Inflammatory macrophage treated with lipopolysaccharide for 1 hour (primary cell): ENCODE measurements around the gene SYNE1.

Source experiments
- DNase-seq, 2 donors: peaks; one replicate each; pipeline ENCODE4 v3.0.0-alpha.2; 2020 to 2022

SYNE1 gene

GRCh38 chr6:152267967-152268845 is 369.0 kb downstream of the SYNE1 start:
- DNase-seq: peak; percentile 6 to 59

GRCh38 chr6:152265651-152266050 is 371.5 kb downstream of the SYNE1 start:
- no peak for DNase-seq

DNA sequence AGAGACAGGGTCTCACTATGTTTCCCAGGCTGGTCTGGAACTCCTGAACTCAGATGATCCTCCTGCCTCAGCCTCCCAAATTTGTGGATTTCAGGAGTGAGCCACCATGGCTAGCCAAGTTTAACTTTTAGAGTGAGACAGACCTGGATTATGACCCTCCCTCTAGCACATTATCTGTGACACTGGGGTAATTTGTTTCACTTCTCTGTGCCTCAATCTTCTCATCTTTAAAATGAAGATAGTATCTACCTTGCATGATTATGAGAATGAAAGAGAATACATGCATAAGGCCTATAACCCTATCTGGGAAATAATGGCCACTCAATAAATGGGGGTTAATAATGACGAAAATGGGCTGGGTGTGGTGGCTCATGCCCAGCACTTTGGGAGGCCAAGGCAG is 373.6 kb downstream of the SYNE1 start:
- DNase-seq: no peak

GRCh38 chr6:152261179-152261578 is 376.0 kb downstream of the SYNE1 start:
- no peak for DNase-seq

DNA sequence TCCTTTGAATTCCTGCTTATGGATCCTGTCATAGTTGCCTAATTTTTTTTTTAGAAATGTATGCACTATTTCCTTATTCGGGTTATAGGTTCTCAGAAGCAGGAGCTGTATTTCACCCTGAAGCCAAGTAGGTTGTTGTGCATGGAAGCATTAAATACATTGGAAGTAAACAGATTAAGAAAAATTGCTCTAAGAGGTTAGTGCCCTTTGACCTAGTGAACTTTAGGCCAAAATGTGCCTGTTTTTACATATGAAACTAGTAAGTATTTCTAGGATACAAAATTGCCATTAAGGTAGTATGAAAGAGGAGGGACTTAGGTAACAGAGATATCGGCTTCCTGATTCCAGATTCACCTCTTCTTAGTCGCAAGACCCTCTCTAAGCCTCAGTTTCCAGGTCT is 377.9 kb downstream of the SYNE1 start:
- DNase-seq: no peak

GRCh38 chr6:152257581-152257980 is 379.6 kb downstream of the SYNE1 start:
- no peak for DNase-seq

GRCh38 chr6:152250127-152250526 is 387.0 kb downstream of the SYNE1 start:
- no peak for DNase-seq

- DNase-seq: no peak
Observed at GRCh38 chr6:152248980-152249379, 388.2 kb downstream of the SYNE1 start.

DNA sequence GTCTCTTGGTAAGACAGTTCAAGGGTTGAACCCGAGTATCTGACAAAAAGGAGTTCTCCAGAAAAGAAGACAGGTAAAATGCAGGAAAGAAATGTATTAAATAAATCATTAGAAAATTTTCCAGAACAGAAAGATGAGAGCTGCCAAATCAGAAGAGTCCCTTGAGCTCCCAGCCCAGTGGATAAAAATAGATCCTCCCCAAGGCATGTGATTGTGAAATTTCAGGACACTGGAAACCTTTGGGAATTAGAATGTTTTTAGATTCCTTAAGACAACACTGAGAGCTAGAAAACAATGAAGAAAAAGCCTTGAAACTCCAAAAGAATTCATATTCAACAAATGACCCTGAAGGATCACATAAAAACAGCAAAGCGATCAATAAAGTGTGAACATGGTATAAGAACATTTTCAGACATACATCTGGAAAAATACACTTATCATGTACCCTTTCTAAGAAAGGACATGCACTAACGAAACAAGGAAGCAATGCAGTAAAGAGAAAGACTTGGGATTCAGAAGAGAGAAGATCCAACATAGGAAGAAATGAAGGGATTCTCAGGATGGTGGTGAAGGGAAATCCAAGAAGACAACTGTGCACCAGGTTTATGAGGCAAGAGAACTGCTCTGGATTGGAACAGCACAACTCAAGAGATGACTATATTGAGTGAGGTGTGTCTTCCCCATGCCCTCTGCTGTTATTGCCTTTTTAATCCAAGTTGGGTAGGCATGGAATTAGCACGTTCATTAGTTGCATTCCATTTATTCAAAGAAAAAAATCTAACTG is 390.4 kb downstream of the SYNE1 start:
- no peak for DNase-seq

DNA sequence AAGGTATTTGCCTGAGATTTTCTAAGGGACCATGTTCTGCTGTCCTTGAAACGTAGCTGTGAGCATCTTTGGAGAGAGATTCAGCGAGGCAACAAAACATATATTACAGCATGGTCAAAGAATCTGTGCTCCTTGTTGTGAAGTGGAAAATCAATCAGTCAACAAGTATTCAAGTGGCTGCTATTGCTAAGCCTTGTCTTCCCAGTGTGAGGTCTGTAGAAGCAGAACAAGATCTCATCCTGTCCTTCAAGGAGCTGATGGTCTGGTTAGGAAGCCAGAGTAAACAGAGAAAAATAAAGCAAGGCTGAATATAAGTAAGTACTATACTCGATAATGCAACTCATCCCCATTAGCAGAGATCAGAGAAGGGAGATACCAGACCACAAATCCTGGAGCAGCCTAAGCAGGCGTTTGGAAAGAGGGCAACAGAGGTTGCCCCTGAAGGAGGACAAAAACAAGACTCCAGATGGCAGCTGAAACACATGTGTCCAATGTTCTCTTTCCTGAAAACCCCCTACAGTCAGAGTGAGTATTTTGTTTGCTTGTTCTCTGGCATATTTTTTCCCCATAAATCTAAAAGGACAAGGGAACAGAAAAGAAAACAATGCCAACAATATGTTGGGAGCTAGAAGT is 392.0 kb downstream of the SYNE1 start:
- DNase-seq: no peak

GRCh38 chr6:152241013-152241766 is 396.0 kb downstream of the SYNE1 start:
- DNase-seq: peak; percentile 18 to 27

DNA sequence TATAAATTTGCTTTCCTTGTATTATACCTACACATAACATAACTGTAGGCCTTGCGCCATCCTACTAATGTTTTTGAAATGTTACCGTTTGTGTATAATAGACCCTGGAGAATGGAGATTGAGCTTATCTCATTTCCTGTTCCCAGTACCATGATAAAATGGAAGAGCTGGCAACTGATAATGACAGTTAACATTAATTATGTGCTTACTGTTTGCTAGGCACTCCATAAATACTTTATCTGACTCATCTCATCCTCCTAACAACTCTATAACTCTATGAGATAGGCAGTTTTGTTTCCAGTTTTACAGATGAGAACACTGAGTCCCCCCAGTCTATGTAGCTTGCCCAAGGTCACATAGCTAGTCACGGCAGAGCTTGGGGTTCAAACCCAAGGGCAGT is 396.7 kb downstream of the SYNE1 start:
- DNase-seq: no peak

GRCh38 chr6:152236370-152237097 is 400.6 kb downstream of the SYNE1 start:
- no peak for DNase-seq

GRCh38 chr6:152233547-152234320 is 403.4 kb downstream of the SYNE1 start:
- no peak for DNase-seq

DNA sequence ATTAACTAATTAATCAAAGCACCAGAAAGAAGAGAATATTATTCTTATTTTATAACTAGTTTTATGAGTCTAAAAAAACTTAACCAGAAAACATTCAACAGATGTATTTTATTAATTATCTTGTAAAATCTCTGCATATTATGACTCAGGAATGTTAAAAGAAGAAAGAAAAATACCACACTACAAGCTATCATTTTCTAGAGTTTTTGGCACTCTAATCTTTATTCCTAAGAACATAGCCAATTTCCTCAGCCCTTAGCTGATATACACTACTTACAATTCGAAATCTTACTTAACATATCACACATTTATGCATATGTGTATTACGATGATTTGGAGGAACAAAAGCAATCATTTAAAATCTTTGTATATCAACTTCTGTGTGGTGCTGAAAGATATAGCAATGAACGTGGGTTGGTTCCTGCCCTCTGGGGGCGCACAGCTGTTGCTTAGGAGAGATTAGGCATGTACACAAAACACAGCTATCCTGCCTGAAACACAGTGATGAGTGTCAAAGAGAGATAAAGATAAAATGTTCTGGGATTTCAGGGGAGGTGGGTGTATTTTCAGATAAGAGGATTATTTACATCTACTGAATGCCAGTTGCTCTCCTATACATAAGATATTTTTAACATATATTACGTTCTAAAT is 404.5 kb downstream of the SYNE1 start:
- DNase-seq: no peak

GRCh38 chr6:152229330-152229729 is 407.8 kb downstream of the SYNE1 start:
- no peak for DNase-seq

DNA sequence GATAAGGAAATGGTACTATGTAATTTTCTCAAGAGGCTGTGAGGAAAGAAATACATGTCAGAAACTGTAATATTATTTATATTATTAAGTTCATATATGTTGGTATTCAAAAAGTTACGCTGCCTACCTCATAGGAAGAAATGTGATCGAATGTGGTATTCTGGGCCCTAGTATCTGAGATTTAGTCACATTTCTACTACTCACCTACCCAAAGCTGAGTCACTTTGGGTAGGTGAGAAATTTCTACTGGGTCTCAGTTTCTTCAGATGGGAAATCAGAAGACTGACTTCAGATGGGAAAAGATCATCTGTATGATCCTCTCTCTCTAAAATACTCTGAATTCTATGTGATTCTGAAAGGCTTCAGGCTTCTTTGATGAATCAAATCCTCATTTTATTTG is 411.0 kb downstream of the SYNE1 start:
- DNase-seq: no peak

- no peak for DNase-seq
Observed at GRCh38 chr6:152225241-152225934, 411.8 kb downstream of the SYNE1 start.

- no peak for DNase-seq
Observed at GRCh38 chr6:152223636-152224035, 413.5 kb downstream of the SYNE1 start.
